IMR-90 (cell line): ENCODE data around the gene SPRED3. TPM values are rescaled to one million over a fixed set of nuclear protein-coding genes. Genes with fewer than 3 reads are reported as not detected.

Experiments used
- ATAC-seq: fragments of 200-7000 bp; cut with Tn5 transposase; 2 replicates; pipeline ENCODE4 v1.9.1; 2020; ENCODE audit warnings: low read depth, mild to moderate bottlenecking, moderate library complexity
- BruUV-seq: library from RNA; stranded (reverse); fragments of 400-500 nt; replicated peaks from 2 replicates; lab custom pipeline; 2021; lab: Mats Ljungman, UMichigan
- CTCF ChIA-PET: fragments of 300-600 bp; formaldehyde crosslinking; extraction: SDS; loops from one replicate; lab custom pipeline; 2021; ENCODE audit warnings: antibody characterized with exemption; lab: Yijun Ruan, JAX
- POLR2A ChIA-PET: fragments of 300-600 bp; sonication (Branson Sonifier 250); formaldehyde crosslinking; loops from one replicate; lab custom pipeline; 2022; ENCODE audit warnings: antibody characterized with exemption; ENCODE audit not compliant: unreplicated experiment; lab: Charles Lee
- DNase-seq: peaks from one replicate; pipeline ENCODE4 v3.0.0; 2013
- H2AFZ ChIP-seq: replicated peaks from 2 replicates; pipeline ENCODE3; 2013; ENCODE audit warnings: low read length, mild to moderate bottlenecking; ENCODE audit not compliant: poor library complexity
- H2AK5ac ChIP-seq: 2 replicates; pipeline ENCODE4 v1.6.1; 2013; ENCODE audit warnings: low read depth, low read length, inconsistent platforms
- H2AK9ac ChIP-seq: replicated peaks from 2 replicates; pipeline ENCODE3; 2013; ENCODE audit warnings: mild to moderate bottlenecking, low read depth, low read length, moderate library complexity; ENCODE audit not compliant: poor library complexity
- H2BK120ac ChIP-seq: 2 replicates; pipeline ENCODE4 v1.6.1; 2013; ENCODE audit warnings: low read depth, low read length, inconsistent platforms
- H2BK15ac ChIP-seq: 3 replicates; pipeline ENCODE4 v1.6.1; 2013; ENCODE audit warnings: low read depth, low read length, inconsistent platforms
- H2BK20ac ChIP-seq: 2 replicates; pipeline ENCODE4 v1.6.1; 2013; ENCODE audit warnings: low read depth, mild to moderate bottlenecking, inconsistent platforms, low read length, moderate library complexity
- H2BK5ac ChIP-seq: 2 replicates; pipeline ENCODE4 v1.6.1; 2013; ENCODE audit warnings: mild to moderate bottlenecking, low read depth, low read length, inconsistent platforms; ENCODE audit not compliant: poor library complexity, severe bottlenecking
- H3K14ac ChIP-seq: replicated peaks from 2 replicates; pipeline ENCODE4 v1.6.1; 2013; ENCODE audit warnings: low read depth, low read length, inconsistent platforms
- H3K18ac ChIP-seq: 2 replicates; pipeline ENCODE4 v1.6.1; 2013; ENCODE audit warnings: low read depth, low read length, control low read depth
- H3K23ac ChIP-seq: 2 replicates; pipeline ENCODE4 v1.6.1; 2013; ENCODE audit warnings: low read depth, low read length, inconsistent platforms
- H3K27ac ChIP-seq: 2 replicates; pipeline ENCODE4 v1.5.1; 2013; ENCODE audit warnings: mild to moderate bottlenecking, control low read depth, low read length; ENCODE audit not compliant: insufficient read depth
- H3K27me3 ChIP-seq: 2 replicates; pipeline ENCODE4 v1.6.1; 2013; ENCODE audit warnings: low read length; ENCODE audit not compliant: control insufficient read depth, insufficient read depth
- H3K36me3 ChIP-seq: 2 replicates; pipeline ENCODE4 v1.6.1; 2013; ENCODE audit warnings: low read length, mixed read lengths; ENCODE audit not compliant: control insufficient read depth, insufficient read depth
- H3K4ac ChIP-seq: 2 replicates; pipeline ENCODE4 v1.6.1; 2013; ENCODE audit warnings: low read depth, low read length, inconsistent platforms
- H3K4me1 ChIP-seq: 2 replicates; pipeline ENCODE4 v1.6.1; 2013; ENCODE audit warnings: low read length, mixed read lengths; ENCODE audit not compliant: control insufficient read depth, insufficient read depth
- H3K4me2 ChIP-seq: 2 replicates; pipeline ENCODE4 v1.6.1; 2013; ENCODE audit warnings: low read depth, mild to moderate bottlenecking, control low read depth, low read length, moderate library complexity
- H3K4me3 ChIP-seq: 2 replicates; pipeline ENCODE4 v1.5.1; 2013; ENCODE audit warnings: low read depth, mild to moderate bottlenecking, control low read depth, low read length, moderate library complexity; ENCODE audit not compliant: insufficient read depth
- H3K56ac ChIP-seq: 2 replicates; pipeline ENCODE4 v1.6.1; 2013; ENCODE audit warnings: low read length, inconsistent platforms; ENCODE audit not compliant: insufficient read depth; ENCODE audit errors: extremely low read depth
- H3K79me1 ChIP-seq, 2 experiments: 2 replicates each; pipeline ENCODE4 v1.6.1; 2013; ENCODE audit warnings: low read length in 2 of 2, inconsistent platforms in 1 of 2, low read depth in 1 of 2
- H3K9ac ChIP-seq: 2 replicates; pipeline ENCODE4 v1.6.1; 2013; ENCODE audit warnings: low read depth, low read length, control low read depth
- H3K9me1 ChIP-seq: 2 replicates; pipeline ENCODE4 v1.6.1; 2013; ENCODE audit warnings: low read length, inconsistent platforms; ENCODE audit not compliant: insufficient read depth
- H3K9me3 ChIP-seq: 2 replicates; pipeline ENCODE4 v1.6.1; 2013; ENCODE audit warnings: low read length; ENCODE audit not compliant: control insufficient read depth, insufficient read depth
- H4K20me1 ChIP-seq: 2 replicates; pipeline ENCODE4 v1.6.1; 2013; ENCODE audit warnings: low read length, inconsistent platforms; ENCODE audit not compliant: insufficient read depth
- H4K5ac ChIP-seq: 2 replicates; pipeline ENCODE4 v1.6.1; 2013; ENCODE audit warnings: mild to moderate bottlenecking, low read depth, low read length, control low read depth
- H4K8ac ChIP-seq, 2 experiments: 2 replicates each; pipeline ENCODE4 v1.6.1; 2013; ENCODE audit warnings: low read depth in 2 of 2, low read length in 2 of 2, control low read depth in 1 of 2, inconsistent platforms in 1 of 2
- H4K91ac ChIP-seq: 2 replicates; pipeline ENCODE4 v1.6.1; 2013; ENCODE audit warnings: low read depth, low read length, inconsistent platforms; ENCODE audit not compliant: insufficient read depth
- BHLHE40 ChIP-seq: fragments of 150-350 bp; IDR thresholded peaks from 2 replicates; pipeline ENCODE4 v1.6.1; 2016; ENCODE audit warnings: mild to moderate bottlenecking, low read depth, low read length
- CHD1 ChIP-seq: IDR thresholded peaks from 2 replicates; pipeline ENCODE4 v1.6.1; 2012; ENCODE audit warnings: low read depth, low read length, improper control_type of control experiment
- MAFK ChIP-seq: IDR thresholded peaks from 2 replicates; pipeline ENCODE4 v1.6.1; 2012; ENCODE audit warnings: low read depth, low read length, improper control_type of control experiment
- MAZ ChIP-seq: IDR thresholded peaks from 2 replicates; pipeline ENCODE4 v1.6.1; 2012; ENCODE audit warnings: low read depth, mild to moderate bottlenecking, low read length, improper control_type of control experiment, moderate library complexity, borderline replicate concordance
- NFE2L2 ChIP-seq: fragments of 150-350 bp; IDR thresholded peaks from 2 replicates; pipeline ENCODE4 v1.6.1; 2016; ENCODE audit warnings: low read depth, mild to moderate bottlenecking, low read length
- POLR2A ChIP-seq: IDR thresholded peaks from 2 replicates; pipeline ENCODE4 v1.6.1; 2012; ENCODE audit warnings: mild to moderate bottlenecking, low read depth, low read length
- RCOR1 ChIP-seq: IDR thresholded peaks from 2 replicates; pipeline ENCODE4 v1.6.1; 2012; ENCODE audit warnings: mild to moderate bottlenecking, low read length, improper control_type of control experiment; ENCODE audit not compliant: insufficient replicate concordance
- RFX5 ChIP-seq: IDR thresholded peaks from 2 replicates; pipeline ENCODE4 v1.8.0; 2012; ENCODE audit warnings: low read depth, mild to moderate bottlenecking, low read length, moderate library complexity
- SMC3 ChIP-seq: fragments of 150-350 bp; IDR thresholded peaks from 2 replicates; pipeline ENCODE4 v1.6.1; 2016; ENCODE audit warnings: low read depth, mild to moderate bottlenecking, antibody characterized with exemption, low read length, moderate library complexity
- WGBS, 2 experiments: methylation state at CpG; one replicate each; pipeline versions ENCODE4 v1.1.5 to v1.1.7; 2013; ENCODE audit warnings: missing lambda C conversion rate in 2 of 2; ENCODE audit not compliant: insufficient read length in 1 of 2; ENCODE audit errors: extremely low coverage in 2 of 2; 5-methylcytosine and 5-hydroxymethylcytosine counted together
- dilution Hi-C: fragments of 300-500 bp; cut with HindIII; formaldehyde crosslinking; loops from one replicate; pipeline ENCODE4 v1.14.3; 2018; ENCODE audit warnings: low sequenced_read_pairs; ENCODE audit not compliant: unreplicated experiment
- in situ Hi-C: fragments of 300-500 bp; cut with MboI; formaldehyde crosslinking; loops from 3 replicates; pipeline ENCODE4 v1.14.3; 2019; ENCODE audit warnings: low sequenced_read_pairs, inconsistent platforms, mixed read lengths
- intact Hi-C: fragments of 100-400 bp; cut with micrococcal nuclease; formaldehyde crosslinking; loops from 2 replicates; pipeline ENCODE4 v1.10.0; 2022
- polyA plus RNA-seq, 3 experiments: library from polyadenylated mRNA; depleted of rRNA; stranded (reverse); fragments of >200 nt; gene quantifications; 2 replicates each; pipeline ENCODE4 v1.2.3, GENCODE V29; 2012; ENCODE audit warnings: low replicate concordance in 1 of 3
- total RNA-seq: library from RNA; depleted of rRNA; stranded (reverse); fragments of >200 nt; gene quantifications from 2 replicates; pipeline ENCODE4 v1.2.3, GENCODE V29; 2012
- TF ChIP-seq, protein P1 (sequence below): fragments of 150-350 bp; IDR thresholded peaks from 2 replicates; pipeline ENCODE4 v1.6.1; 2016; ENCODE audit warnings: low read depth, mild to moderate bottlenecking, low read length, moderate library complexity, borderline replicate concordance
- TF ChIP-seq, protein P2 (sequence below): fragments of 150-350 bp; IDR thresholded peaks from 2 replicates; pipeline ENCODE4 v1.6.1; 2017; ENCODE audit warnings: mild to moderate bottlenecking, antibody characterized with exemption, low read length, low read depth
- TF ChIP-seq, protein P3 (sequence below): conservative IDR thresholded peaks from 2 replicates; pipeline ENCODE4 v1.5.1; 2012; ENCODE audit warnings: mild to moderate bottlenecking, low read depth, low read length, improper control_type of control experiment

SPRED3 gene
- total and polyA plus RNA-seq, 2 of the 4 experiments (the other 2 are of a cell fraction): 0.90 to 7.9 TPM

DNA sequence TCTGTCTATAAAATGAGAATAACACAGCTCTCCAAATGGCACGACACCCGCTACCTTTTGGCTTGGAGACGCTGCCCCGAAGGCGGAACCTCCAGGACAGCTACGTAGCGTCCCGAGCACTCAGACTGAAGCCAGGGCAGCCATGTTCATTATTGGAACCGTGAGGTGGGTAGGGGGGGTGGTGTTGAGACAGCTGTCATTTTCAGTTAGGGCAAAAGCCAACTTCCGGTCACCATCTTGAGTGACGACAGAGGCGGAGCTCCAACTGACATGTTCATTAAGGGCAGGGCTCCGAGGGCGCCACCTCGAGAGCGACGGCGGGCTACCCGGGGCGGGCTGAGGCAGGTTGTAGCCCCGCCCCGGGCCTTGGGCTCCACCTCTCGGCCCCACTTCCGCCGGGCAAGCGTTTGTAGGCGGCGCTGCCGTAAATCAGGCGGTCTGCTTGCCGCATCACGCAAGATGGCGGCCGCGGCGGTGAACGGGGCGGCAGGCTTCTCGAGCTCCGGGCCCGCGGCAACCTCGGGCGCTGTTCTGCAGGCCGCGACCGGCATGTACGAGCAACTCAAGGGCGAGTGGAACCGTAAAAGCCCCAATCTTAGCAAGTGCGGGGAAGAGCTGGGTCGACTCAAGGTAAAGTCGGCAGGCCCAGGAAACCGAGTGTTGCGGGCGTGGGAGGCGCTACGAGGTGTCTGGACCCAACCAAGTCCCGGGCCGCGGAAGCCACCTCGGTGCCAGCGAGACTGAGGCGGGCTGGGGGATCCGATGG is 14.0 kb upstream of the SPRED3 start, which contains the start of gene PSMD8:
PSMD8 (plus strand) TSS at position 240 of the 766 bp plus-strand sequence; CDS start at position 271, 31 bp downstream.
- Histone ChIP-seq H3K4me1 (peaks cover 12% of the 10 kb centered on the region), H4K91ac (peak within 1 kb of the TSS; percentile 87), H2AFZ (peak within 1 kb of the TSS; percentile 96), H3K23ac (peak within 1 kb of the TSS; percentile 95; the same call in 1 of the 2 replicates), H3K9me3 (no peaks in the 10 kb centered on the region), H3K27me3 (peaks cover 5% of the 10 kb centered on the region; the same call in 1 of the 2 replicates), H2AK9ac (peak within 1 kb of the TSS; percentile 99), H2BK5ac (peak within 1 kb of the TSS; percentile 65), H4K8ac (peak within 1 kb of the TSS; percentile 86 to 98), H3K27ac (peak within 1 kb of the TSS; percentile 86), H4K5ac (peak within 1 kb of the TSS; percentile 81), H2BK20ac (peak within 1 kb of the TSS; percentile 27; the same call in 1 of the 2 replicates), H3K79me1 (peaks cover 16 to 48% of the 10 kb centered on the region in 2 experiments; a peak in 3 of 4 replicates), H3K9ac (peak within 1 kb of the TSS; percentile 88), H2BK15ac (peak within 1 kb of the TSS; percentile 48; the same call in 1 of the 3 replicates), H3K56ac (peak within 1 kb of the TSS; percentile 92), H3K36me3 (peaks cover 18% of the 10 kb centered on the region), H2BK120ac (peak within 1 kb of the TSS; percentile 64), H3K4me3 (peak within 1 kb of the TSS; percentile 59), H3K14ac (peak within 1 kb of the TSS; percentile 99), H4K20me1 (peaks cover 38% of the 10 kb centered on the region), H3K4ac (peak within 1 kb of the TSS; percentile 96), H3K9me1 (peaks cover 19% of the 10 kb centered on the region), H3K18ac (peak within 1 kb of the TSS; percentile 61), H2AK5ac (peak within 1 kb of the TSS; percentile 88), H3K4me2 (peak within 1 kb of the TSS; percentile 84)
- in situ Hi-C loops: no loop called here
- dilution Hi-C loops: no loop called here
- ATAC-seq: peak; percentile 99
- WGBS, 2 experiments: 0% methylated on average over 53 of the region's 65 CpGs; no CpG with 5 or more reads in 1 of the 2 experiments
- ChIA-PET CTCF (interaction anchor here (0.6 to 1.1 kb wide), 6 partner anchors 12 to 578 kb away, joined by 4 to 10 read pairs (median 4); partner anchors contain the start of genes FAM98C and GGN), POLR2A (interaction anchor here (1.0 to 1.2 kb wide), 2 partner anchors 13 to 123 kb away, joined by 3 to 12 read pairs; partner anchors contain the start of genes GGN and SPRED3)
- intact Hi-C loops: loop anchor here (2.0 kb wide), 2 partner anchors 14 to 38 kb away; partner anchors contain the start of genes GGN and SPRED3
- DNase-seq: peak; percentile 97
- no TSS peak for BruUV-seq
- TF ChIP-seq RFX5 (no peak), POLR2A (peak; percentile 98), NFE2L2 (no peak), MAZ (peak; percentile 54; the same call in 1 of the 2 replicates), SMC3 (no peak), CHD1 (peak; percentile 27; the same call in 1 of the 2 replicates), MAFK (no peak), RCOR1 (no peak), BHLHE40 (peak; percentile 11; the same call in 1 of the 2 replicates)
- TF ChIP-seq, protein P1, sequence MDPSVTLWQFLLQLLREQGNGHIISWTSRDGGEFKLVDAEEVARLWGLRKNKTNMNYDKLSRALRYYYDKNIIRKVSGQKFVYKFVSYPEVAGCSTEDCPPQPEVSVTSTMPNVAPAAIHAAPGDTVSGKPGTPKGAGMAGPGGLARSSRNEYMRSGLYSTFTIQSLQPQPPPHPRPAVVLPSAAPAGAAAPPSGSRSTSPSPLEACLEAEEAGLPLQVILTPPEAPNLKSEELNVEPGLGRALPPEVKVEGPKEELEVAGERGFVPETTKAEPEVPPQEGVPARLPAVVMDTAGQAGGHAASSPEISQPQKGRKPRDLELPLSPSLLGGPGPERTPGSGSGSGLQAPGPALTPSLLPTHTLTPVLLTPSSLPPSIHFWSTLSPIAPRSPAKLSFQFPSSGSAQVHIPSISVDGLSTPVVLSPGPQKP: no peak
- TF ChIP-seq, protein P2, sequence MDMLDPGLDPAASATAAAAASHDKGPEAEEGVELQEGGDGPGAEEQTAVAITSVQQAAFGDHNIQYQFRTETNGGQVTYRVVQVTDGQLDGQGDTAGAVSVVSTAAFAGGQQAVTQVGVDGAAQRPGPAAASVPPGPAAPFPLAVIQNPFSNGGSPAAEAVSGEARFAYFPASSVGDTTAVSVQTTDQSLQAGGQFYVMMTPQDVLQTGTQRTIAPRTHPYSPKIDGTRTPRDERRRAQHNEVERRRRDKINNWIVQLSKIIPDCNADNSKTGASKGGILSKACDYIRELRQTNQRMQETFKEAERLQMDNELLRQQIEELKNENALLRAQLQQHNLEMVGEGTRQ: no peak
- TF ChIP-seq, protein P3, sequence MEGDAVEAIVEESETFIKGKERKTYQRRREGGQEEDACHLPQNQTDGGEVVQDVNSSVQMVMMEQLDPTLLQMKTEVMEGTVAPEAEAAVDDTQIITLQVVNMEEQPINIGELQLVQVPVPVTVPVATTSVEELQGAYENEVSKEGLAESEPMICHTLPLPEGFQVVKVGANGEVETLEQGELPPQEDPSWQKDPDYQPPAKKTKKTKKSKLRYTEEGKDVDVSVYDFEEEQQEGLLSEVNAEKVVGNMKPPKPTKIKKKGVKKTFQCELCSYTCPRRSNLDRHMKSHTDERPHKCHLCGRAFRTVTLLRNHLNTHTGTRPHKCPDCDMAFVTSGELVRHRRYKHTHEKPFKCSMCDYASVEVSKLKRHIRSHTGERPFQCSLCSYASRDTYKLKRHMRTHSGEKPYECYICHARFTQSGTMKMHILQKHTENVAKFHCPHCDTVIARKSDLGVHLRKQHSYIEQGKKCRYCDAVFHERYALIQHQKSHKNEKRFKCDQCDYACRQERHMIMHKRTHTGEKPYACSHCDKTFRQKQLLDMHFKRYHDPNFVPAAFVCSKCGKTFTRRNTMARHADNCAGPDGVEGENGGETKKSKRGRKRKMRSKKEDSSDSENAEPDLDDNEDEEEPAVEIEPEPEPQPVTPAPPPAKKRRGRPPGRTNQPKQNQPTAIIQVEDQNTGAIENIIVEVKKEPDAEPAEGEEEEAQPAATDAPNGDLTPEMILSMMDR: peak; percentile 41
